HG02973 (cell line): ENCODE data around the gene SUPT3H.

ENCODE experiments used
- ATAC-seq: cut with Tn5 transposase; IDR thresholded peaks from one replicate; pipeline ENCODE4 v1.9.1; 2021; ENCODE audit warnings: moderate library complexity; ENCODE audit not compliant: unreplicated experiment

SUPT3H gene

DNA sequence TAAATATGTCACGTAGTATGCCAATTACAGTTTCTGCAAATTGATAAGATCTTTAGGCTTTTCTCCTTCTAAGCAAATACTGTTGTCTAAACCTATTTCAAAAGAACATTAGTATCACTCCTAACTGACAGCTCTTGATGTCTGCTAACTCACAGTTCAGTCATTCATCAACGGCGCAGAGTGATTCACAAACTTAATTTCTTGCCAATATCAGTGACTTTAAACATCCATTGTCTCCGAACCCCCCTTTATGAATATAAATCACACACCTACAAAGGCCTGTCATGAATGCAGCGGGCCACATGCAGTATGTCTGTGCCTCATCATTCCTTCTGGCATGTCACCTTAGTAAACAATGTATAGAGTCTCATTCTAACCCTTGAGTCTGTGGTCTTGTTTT, 569.6 kb downstream of the SUPT3H start:
- ATAC-seq = no peak

DNA sequence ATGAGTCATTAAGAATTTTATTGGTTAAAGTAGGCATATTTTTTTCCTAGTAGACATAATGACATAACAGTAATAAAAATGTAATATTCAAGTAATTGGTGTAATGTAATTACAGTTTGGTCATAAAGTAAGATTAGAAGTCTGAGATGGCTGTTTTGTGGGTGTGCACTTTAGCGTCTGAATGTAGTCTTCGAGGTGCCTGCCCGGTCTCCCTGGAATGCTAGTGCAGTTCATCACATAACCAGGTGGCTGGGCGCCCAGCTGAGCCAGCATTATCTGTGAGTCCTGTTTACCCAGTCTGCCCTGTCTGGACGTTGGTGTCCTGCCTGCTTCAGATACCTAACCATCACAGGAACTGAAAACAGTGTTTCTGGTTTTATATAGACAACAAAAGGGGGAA, 571.1 kb downstream of the SUPT3H start:
- ATAC-seq = no peak

DNA sequence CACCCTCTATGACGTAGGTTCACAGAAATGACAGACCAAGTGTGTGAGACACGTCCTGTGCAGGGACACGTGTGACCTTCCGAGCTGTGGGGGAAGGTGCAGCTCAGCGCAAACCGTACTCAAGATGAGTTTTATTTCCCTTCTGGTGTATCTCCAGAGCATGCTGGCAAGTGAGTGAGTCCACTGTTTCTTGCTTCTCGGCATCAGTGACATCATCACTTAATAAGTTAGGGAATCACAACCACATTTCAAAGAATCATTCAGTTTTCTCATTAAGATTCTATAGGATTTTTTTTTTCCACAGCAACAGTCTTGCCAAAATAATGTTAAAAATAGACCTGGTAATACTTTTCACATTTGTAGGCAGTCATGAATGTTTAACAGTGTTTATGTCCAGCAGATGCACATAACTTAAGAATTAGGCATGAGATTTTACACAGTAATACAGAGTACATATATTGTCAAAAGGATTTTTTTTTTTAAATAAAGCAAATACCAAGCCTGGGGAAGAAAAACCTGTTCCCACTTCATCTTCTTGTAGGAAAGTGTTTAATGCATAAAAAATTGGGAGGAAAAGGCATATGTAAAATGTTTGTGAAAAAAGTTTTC, 572.4 kb downstream of the SUPT3H start:
- no peak for ATAC-seq

DNA sequence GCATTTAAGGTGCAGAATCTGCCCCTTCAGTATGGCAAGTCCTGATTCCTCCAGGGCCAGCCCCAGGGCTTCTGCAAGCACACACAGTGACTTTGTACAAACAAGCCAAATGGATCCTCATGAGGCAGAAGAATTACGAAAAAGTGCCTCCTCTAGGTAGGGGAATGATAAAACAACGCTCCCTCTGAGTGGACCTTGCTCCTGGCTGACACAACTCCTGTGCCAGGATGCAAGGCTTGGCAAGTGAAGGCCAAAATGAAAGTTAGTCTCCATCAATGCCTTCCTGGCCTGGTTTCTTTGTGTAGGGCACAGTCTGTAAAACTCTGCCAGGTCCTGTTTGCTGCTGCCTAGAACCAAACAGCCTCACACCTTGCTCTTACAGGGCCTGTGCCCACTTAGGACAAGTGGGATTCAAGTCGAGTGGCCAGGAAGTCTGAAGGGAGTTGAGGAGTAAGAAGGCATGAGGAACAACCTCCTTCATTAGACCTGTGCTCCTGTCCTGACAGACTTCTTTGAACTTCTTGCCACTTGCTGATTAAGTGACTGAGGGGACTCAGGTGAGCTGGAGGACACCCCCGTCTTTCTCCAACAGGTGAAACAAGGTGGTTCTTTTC, 573.1 kb downstream of the SUPT3H start:
- no peak for ATAC-seq

DNA sequence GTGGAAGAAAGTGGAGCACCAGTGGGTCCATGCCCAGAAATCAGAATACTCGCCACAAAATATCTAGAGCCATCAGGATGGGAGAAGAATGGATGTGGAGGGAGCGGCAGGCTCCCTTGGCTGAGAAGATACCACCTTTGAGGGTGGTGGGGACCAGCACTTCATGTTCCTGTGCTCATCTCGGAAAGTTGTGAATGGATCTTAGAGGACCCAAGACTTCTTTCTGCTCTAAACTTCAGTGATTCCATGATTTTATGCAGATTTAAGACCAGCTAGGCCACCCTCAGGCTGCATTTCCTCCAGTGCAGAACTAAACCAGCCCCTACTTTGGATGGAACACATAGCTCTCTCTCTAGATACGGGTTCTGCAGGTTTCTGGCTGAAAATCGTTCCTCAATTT, 573.7 kb downstream of the SUPT3H start:
- no peak for ATAC-seq

DNA sequence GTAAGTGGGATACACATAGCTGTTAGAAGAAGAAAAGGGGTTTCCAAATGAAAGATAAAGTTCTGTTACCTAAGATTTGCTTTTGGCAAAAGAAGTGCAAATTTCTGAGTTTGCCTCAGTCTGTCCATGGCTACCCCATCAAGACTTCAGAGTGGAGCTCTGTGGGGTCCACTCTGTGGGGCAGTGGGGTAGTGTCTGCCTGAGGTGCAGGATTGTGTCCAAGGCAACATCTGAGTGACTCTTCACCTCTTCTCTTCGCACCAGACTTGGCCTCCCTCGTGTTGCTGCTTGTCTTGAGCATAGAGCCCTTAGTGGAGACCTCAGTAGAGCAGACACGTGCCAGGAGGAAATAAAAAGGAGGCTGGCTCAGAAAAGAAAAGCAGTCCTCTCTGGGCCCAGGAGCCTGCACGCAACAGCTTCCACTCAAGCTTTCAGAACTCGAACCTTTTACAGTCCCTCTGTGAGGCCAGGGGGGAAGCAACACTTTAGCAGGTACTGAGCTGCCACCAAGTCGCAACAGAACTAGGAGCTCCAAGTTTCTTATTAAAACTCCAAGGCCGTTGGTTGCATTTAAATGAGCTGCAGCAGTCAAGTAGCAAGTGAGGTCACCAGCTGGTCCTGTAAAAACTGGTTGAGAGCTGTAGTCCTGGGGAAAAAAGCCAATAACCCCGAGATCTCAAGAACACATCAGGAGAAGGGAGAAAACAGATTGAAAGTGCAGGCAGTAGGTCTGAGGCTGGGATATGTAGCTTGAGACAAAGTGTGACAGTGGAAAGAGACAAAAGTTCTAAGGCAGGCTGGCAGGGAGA, 576.7 kb downstream of the SUPT3H start:
- no peak for ATAC-seq

DNA sequence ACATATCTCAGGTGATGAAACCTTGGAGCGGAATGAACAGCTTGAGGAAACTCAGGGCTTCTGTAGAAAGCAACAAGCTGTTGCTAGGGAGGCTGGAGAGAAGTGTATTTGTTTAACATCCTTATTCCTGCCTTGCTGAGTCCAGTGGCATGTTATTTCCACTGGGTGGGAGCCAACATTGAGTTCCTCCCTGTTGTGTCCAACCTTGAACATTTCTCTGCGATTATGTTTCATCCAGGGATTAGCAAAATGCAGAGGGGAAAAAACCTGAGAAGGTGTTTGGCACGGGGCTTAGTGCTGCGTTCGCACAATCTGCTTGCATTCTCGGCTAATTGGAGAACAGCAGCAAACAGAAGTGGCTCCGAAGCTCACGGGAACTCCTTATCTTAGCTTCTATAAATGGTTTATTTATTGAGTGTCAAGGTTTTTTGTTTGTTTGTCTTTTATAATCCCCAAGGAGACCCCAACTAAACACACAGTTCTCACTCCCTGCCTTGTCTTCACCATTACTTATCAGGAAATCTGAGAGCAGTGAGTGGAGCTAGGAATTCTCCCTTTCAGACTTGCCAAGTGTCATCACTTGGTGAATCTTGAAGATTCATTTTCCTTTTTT, 577.5 kb downstream of the SUPT3H start:
- ATAC-seq = no peak

DNA sequence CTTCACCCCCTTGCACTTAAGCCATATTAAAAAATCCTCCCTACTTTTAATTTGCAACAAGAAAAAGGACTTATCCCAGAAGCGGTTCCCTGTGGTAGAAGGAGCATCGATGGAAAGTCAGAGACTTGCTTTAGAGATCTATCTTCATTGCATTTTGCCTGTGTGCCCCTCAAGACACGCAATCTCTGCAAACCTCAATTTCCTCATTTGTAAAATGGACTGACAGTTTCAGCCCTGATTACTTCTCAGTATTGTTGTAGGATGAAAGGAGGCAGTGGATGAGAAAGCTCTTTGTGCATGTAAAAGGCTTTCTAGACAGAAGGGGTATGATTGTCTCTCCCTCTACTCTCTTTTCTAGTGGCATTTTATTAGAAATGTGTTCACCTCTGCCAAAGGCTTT, 580.0 kb downstream of the SUPT3H start:
- ATAC-seq = no peak

DNA sequence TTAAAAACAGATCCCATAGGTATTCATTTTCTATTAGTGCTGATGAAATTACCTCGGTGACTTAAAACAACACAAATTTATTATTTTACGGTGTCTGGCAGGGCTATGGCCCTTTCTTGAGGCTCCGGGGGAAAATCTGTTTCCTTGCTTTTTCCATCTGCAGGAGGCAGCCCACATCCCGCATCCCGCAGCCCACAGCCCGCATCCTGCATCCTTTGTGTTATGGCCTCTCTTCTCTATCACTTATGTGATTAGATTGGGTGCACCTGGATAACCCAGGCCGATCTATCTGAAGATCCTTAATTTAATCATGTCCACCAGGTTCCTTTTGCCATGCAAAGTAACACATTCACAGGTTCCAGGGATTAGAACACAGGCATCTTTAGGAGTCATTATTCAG, 582.4 kb downstream of the SUPT3H start:
- no peak for ATAC-seq

DNA sequence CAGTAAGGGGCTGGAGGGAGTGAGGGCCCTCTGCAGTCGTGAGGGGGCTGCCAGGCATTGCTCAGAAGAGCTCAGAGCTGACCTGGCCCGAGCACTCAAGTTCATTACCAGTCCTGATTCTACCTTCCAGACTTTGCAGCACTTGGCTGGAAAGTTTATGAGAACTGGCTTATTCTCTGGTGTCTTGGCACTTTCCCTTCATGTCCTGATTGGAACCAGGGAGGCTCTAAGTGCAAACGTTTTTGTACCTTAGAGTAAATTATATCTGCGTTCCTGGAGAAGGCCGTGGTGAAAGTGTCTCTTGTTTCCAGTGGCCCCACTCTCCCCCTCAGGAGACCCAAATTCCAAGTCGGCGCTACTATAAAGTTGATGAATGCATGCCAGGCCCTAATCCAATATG, 587.9 kb downstream of the SUPT3H start:
- no peak for ATAC-seq

DNA sequence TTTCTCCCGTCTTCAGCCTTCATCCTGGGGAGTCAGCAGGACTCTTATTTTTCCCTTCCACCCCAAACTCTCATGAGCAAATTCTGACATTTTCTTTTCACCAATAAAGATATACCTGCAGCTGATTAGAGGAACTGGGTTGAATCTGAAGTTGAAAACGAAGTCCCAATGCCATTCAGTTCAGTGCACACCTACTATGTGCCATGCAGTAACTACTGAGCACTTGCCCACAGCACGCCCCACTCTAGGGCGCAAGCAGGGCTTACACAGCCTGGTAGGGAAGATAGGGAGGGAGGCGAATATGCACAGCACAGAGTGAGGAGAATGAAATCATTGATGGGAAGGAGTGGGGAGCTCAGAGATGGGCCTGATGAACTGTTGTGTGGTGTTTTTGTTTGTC, 588.7 kb downstream of the SUPT3H start:
- no peak for ATAC-seq

DNA sequence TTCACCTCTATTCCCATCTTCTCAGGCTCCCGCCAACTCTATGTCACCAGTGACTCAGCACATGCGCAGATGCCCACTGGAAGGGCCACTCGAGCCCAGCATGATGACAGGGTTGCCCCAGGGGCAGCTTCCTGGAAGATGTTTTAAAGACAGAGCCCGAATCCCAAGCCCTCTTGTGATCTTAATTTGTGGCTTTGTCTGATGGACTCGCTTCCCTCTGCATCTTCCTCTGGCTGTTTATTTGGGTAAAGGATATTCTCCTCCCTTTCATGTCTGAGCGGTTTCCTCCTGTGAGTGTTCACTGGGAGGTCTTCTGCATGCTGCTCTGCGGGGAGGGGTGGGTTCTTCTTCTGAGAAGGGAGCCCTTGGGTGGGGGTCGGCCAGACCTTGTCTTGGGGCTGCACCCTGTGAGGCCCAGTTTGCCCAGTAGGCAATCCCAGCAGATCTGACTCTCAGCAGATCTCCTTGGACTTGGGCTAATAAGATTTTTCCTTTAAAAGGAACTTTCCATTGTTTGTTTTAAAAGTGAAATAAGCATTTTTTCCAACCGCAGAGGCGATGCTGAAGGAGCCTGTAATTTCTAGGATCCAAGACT, 589.2 kb downstream of the SUPT3H start:
- no peak for ATAC-seq

DNA sequence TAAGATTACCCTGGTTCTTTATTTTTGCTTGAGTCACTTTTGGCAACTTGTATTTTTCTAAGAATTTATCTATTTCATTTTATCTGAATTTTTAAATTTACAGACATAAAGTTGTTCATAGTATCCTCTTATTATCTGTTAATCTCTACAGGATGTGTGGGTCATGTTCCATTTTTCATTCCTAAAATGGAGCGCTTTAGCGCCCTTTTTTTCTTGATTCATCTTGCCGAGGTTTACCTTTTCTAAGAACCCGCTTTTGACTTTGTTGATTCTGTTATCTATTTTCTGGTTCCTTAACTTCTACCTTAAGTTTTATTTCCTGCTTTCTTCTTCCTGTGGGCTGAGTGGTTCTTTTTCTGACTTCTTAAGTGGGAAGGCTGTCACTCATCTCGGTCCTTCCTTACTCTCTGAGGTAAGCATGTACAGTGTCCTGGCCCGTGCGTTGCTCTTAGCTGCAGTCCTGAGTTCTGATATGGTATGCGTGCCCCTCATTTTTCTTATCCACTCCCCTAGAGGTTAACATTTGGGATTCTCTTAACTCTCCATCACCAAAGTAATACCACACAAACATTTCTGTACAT, 590.4 kb downstream of the SUPT3H start:
- no peak for ATAC-seq

DNA sequence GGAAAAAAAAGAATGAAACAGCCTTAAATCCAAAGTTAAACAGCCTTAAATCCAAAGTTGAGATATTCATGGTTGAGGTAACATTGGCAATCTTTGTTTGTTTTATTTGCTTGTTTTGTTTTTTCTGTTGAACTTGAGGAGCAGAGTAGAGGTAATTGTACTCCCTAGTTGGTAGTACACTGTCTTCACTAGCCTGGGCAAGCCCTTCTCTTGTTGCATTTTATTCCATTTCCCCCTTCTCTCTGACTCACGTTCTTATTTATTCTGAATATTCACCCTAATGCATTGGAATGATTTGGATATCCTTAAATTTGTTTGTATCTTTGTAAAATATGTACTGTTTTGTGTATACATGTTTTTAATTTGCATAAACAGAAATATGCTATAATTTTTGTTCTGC, 592.6 kb downstream of the SUPT3H start:
- no peak for ATAC-seq

DNA sequence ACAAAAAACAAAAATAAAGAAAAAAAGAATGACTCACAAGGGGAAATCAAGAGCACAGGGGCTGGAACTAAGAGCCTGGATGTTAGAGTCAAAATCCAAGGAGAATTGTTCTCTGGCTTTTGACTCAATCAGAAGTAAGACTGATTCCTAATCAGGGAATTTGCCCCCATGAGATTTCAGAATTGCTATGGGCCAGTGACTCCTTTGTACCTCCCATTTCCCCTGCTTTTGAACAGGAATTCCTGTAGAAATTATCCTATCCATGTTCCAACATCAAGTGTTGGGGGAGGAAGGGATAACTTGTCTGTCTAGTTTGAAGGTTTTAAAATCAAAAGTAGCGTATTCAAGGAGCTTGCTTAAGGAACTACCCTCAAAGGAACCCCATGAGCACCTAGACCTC, 593.5 kb downstream of the SUPT3H start:
- ATAC-seq = no peak

DNA sequence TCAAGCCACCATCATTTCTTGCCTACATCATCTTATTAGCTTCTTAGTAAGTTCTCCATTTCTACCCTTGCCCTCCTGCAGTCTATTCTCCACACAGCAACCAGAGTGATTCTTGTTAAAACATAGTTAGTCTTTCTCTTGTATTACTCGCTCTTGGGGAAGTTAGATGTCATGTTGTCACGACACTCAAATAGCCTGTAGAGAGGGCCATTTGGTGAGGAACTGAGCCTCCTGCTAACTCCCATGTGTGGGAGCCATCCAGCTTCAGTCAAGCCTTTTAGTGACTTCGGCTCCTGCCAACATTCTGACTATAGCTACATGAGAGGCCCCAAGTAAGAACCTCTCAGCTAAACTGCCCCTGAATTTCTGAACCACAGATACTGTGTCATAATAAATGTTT, 594.8 kb downstream of the SUPT3H start:
- ATAC-seq = no peak

DNA sequence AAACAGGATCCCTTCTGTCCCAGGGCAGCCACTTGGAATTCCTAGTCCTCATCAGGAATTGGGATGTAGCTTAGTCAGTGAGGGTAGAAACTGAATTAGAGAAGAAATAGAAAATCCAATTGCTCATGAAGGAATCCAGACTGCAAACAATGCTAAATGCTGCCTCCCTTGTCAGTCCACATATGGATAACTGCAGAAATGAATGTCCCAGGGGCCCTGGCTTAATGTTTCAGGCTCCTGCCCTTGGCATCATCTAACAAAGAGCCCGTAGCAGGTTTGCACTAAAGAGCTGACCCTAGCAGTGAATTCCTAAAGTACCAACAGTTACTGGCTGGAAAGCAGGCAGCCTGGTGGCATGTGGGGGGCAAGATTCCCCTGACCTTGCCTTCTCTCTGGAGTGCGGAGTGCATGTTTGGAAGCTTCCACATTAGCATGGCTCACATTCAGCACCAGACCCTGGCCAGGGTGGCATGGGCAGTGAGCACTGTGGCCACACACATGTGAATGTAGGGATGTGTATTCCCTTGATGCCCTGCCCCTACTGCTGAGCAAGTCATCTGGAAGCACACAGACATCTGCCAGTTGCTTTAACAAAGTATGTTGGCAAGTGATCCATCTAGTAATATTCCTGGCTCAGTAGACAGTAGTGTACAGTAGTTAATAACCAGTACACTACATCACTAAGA, 595.7 kb downstream of the SUPT3H start:
- ATAC-seq = no peak

DNA sequence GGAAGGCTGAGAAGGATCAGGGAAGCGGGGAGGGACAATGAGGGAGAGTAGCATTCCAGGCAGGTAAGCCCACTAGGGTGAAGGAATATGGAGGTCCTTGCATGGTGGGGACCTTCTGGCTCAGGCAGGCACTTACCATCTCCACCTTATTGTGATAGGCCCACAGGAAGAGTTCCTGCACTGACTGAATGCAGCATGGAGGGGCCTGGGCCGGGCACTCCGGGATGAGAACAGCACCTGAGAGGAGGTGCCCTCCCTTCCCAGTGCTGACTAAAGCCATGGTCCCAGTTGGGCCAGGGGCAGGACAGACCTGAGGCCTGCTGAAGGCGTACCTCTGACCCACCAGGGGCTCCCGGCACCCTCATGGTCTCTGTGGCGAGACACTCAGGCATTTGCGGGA, 597.6 kb downstream of the SUPT3H start:
- no peak for ATAC-seq

DNA sequence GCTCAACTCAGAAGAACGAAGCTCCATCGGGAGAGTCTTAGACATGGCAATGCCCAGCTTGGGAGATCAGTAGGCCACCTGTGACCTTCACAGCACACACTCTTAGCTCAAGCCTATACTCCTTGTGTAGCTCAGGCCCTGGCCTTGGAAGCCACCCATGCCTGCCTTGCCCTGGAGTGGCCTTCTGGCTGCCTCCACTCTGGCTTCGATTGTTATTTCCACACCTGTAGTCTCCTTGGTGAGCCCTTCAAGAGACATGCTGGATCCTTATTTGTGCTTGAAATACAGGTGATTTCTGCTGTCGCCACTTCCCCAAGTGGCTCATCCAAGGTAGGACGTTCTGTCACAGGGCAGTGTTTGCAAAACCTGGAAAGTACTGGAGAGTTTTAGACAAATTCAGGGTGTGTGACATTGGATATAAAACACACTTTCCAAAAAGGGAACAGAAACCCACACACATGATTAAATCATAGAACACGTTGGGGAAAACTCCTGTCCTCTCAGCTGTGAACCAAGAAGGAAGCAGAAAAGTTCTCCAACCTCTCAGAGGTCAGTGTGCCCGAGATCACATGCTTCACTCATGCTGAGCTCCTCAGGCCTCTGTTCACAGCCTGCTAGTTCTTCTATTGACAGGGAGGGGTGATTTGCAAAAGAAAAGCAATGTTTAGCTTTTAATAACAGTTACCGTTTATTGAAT, 598.5 kb downstream of the SUPT3H start:
- ATAC-seq = no peak
